Mesothelial cell of epicardium (in vitro differentiated cells): Measurements from ENCODE around the gene CDIP1. TPM values are rescaled to one million over a fixed set of nuclear protein-coding genes. Genes with fewer than 3 reads are reported as not detected.

Experiments
- DNase-seq, 2 experiments: peaks; one replicate each; pipeline ENCODE4 v3.0.0; 2021; ENCODE audit warnings: low spot score in 2 of 2; ENCODE audit not compliant: unreplicated experiment in 2 of 2
- H3K27ac Mint-ChIP-seq: 2 replicates; pipeline ENCODE4 v1.8.0; 2021; ENCODE audit warnings: mixed read lengths
- H3K27me3 Mint-ChIP-seq: 2 replicates; pipeline ENCODE4 v1.8.0; 2021; ENCODE audit warnings: low read depth, mixed read lengths
- H3K36me3 Mint-ChIP-seq: 2 replicates; pipeline ENCODE4 v1.8.0; 2021; ENCODE audit warnings: mixed read lengths
- H3K4me1 Mint-ChIP-seq: 2 replicates; pipeline ENCODE4 v1.8.0; 2021; ENCODE audit warnings: mixed read lengths
- H3K4me3 Mint-ChIP-seq: 2 replicates; pipeline ENCODE4 v1.8.0; 2021; ENCODE audit warnings: mild to moderate bottlenecking, moderate library complexity, mixed read lengths
- H3K9me3 Mint-ChIP-seq: 2 replicates; pipeline ENCODE4 v1.8.0; 2021; ENCODE audit warnings: mixed read lengths
- total RNA-seq: library from RNA; stranded (reverse); gene quantifications from 3 replicates; pipeline ENCODE4 v1.2.1, GENCODE V29; 2021
- TF ChIP-seq, protein P1 (sequence below): fragments of 200-600 bp; sonication (generic); IDR thresholded peaks from one replicate; pipeline ENCODE4 v1.5.0; 2021; ENCODE audit warnings: antibody characterized with exemption; ENCODE audit not compliant: unreplicated experiment

Gene CDIP1
- total RNA-seq, 1 donor from 2014 or later = 24.2 TPM

DNA sequence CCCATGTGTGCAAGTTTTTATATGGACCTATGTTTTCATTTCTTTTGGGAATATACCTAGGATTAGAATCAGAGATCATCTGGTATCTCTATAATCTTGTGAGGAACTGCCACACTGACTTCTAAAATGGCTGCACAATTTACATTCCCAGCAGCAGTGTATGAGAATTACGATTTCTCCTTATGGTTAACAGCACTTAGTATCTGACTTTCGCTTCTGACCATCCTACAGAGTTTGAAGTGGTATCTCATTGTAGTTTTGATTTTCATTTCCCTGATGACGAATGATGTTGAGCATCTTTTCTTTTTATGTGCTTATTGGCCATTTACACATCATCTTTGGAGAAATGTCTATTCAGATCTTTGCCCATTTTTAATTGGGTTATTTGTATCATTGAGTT is 27.6 kb upstream of the CDIP1 start:
- H3K4me3 Mint-ChIP-seq = no peak overlapping the region
- TF ChIP-seq, protein P1, sequence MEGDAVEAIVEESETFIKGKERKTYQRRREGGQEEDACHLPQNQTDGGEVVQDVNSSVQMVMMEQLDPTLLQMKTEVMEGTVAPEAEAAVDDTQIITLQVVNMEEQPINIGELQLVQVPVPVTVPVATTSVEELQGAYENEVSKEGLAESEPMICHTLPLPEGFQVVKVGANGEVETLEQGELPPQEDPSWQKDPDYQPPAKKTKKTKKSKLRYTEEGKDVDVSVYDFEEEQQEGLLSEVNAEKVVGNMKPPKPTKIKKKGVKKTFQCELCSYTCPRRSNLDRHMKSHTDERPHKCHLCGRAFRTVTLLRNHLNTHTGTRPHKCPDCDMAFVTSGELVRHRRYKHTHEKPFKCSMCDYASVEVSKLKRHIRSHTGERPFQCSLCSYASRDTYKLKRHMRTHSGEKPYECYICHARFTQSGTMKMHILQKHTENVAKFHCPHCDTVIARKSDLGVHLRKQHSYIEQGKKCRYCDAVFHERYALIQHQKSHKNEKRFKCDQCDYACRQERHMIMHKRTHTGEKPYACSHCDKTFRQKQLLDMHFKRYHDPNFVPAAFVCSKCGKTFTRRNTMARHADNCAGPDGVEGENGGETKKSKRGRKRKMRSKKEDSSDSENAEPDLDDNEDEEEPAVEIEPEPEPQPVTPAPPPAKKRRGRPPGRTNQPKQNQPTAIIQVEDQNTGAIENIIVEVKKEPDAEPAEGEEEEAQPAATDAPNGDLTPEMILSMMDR = no peak
- no peaks in the 10 kb centered on the region for H3K36me3 Mint-ChIP-seq
- peaks cover 9% of the 10 kb centered on the region for H3K27me3 Mint-ChIP-seq
- H3K27ac Mint-ChIP-seq = no peak overlapping the region
- no peaks in the 10 kb centered on the region for H3K4me1 Mint-ChIP-seq
- DNase-seq = no peak
- H3K9me3 Mint-ChIP-seq = no peaks in the 10 kb centered on the region

DNA sequence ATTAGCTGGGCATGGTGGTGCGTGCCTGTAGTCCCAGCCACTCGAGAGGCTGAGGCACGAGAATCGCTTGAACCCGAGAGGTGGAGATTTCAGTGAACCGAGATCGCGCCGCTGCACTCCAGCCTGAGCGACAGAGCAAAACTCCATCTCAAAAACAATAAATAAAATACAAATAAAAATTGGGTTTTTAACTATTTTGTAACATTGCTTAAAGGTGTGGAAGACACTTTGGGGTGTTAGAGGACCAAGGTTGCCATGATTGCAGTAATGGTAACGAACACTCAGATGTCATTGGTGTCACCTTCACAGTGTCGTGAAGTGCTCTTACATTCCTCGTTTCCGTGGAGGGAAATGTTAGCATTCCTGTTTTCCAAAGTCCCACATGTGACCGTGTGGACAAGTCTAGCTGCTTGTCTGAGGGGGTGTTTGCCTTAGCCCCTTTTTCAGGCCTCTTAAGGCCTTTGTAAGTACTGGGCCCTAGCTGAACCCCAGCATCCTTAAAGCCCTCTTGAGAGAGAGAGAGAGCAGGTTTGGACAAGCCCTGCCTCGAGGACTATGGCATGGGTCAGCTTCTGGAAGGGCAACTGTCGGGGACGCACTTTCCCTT is 26.2 kb upstream of the CDIP1 start:
- H3K27ac Mint-ChIP-seq = no peak overlapping the region
- no peaks in the 10 kb centered on the region for H3K36me3 Mint-ChIP-seq
- no peak overlapping the region for H3K4me3 Mint-ChIP-seq
- H3K9me3 Mint-ChIP-seq = no peaks in the 10 kb centered on the region
- TF ChIP-seq, protein P1 = no peak
- no peaks in the 10 kb centered on the region for H3K4me1 Mint-ChIP-seq
- no peak for DNase-seq
- H3K27me3 Mint-ChIP-seq = no peaks in the 10 kb centered on the region

DNA sequence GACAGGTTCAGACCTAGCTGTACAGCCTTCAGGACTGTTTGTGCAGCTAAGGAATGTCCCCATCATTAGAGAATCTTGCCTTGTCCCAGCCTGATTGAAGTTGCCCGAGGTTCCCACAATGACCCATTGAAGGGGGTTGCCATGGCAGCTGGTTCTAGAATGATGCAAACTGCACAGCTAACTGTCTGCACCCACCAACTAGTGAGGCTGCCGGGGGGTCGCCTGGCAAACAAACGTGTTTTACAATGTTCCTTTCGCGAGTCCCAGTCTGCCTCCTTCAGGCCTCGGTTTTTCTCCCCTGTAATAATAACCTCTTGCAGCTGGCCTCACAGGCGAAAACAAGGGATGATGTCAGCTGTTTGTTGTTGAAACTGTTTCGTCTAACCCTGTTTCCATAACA is 23.0 kb upstream of the CDIP1 start:
- Mint-ChIP-seq H3K27ac (no peak overlapping the region), H3K4me3 (no peak overlapping the region), H3K4me1 (no peaks in the 10 kb centered on the region), H3K27me3 (no peaks in the 10 kb centered on the region), H3K9me3 (no peaks in the 10 kb centered on the region), H3K36me3 (no peaks in the 10 kb centered on the region)
- DNase-seq = no peak
- TF ChIP-seq, protein P1 = no peak

DNA sequence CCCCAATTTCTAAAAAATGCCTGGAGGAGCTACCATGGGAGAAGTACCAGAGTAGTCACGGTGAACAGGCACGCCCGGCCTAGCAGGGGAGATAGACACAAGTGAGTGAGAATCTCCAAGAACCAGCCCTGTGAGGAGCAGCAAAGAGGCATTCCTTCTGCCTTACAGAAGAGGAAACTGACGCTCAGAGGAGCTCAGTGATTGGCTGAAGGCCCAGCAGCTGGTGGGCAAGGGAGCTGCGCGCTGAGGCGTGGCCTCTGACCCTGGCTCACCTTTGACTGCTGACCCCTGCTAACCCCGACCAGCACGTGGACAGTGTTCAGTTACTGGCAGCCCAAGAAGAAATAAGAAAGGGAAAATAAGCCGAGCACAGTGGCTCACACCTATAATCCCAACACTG is 19.4 kb upstream of the CDIP1 start:
- TF ChIP-seq, protein P1 = no peak
- H3K9me3 Mint-ChIP-seq = no peaks in the 10 kb centered on the region
- no peak for DNase-seq
- no peak overlapping the region for H3K4me3 Mint-ChIP-seq
- H3K4me1 Mint-ChIP-seq = no peaks in the 10 kb centered on the region
- H3K27ac Mint-ChIP-seq = no peak overlapping the region
- peaks cover 3% of the 10 kb centered on the region for H3K27me3 Mint-ChIP-seq
- no peaks in the 10 kb centered on the region for H3K36me3 Mint-ChIP-seq

DNA sequence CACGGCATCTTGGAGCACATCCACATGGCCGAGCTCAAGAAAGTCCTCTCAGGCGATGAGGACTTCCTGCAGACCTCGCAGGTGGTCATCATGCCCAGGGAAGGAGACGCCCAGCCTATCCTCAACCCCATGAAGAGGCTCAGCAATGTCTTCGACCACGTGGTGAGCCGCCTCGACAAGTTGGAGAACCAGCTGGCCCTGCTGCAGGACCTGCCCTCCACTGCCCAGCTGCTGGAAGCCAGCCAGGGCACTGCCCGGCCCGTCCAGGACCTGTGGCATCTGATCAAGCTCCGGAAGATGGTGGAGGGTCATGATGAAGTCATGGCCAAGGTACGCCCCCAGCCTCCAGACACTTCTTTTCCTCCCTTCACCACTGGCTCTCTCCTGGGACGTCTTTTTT is 18.0 kb upstream of the CDIP1 start:
- no peak for DNase-seq
- TF ChIP-seq, protein P1 = no peak
- H3K27me3 Mint-ChIP-seq = peaks cover 5% of the 10 kb centered on the region
- H3K36me3 Mint-ChIP-seq = no peaks in the 10 kb centered on the region
- H3K9me3 Mint-ChIP-seq = no peaks in the 10 kb centered on the region
- no peak overlapping the region for H3K27ac Mint-ChIP-seq
- H3K4me1 Mint-ChIP-seq = no peaks in the 10 kb centered on the region
- H3K4me3 Mint-ChIP-seq = no peak overlapping the region

DNA sequence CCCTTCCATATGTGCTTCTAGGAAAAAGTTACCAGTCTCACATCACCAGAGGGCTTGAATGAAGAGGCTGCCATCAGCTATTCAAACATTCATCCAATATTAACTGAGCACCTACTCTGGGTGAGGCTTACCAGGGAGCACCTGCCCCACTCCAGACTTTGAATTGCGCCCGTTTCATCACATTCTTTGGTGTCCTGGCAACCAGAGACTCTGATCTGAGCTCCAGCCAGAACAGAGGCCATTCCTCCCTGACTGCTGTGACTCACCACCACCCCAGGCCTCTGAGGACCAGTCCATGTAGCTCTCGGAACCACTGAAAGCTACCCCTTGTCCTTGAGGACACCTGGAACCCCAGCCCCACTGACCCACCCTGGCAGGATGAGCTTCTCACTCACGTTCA is 17.5 kb upstream of the CDIP1 start, which contains the start of gene C16orf96:
Gene C16orf96 (plus strand): TSS at position 229 of the 400 bp plus-strand sequence. CDS start 150 bp downstream, at position 379.
- no peak for DNase-seq
- H3K9me3 Mint-ChIP-seq = no peaks in the 10 kb centered on the region
- H3K4me3 Mint-ChIP-seq = no peak within 1 kb of the TSS
- no peak within 1 kb of the TSS for H3K27ac Mint-ChIP-seq
- TF ChIP-seq, protein P1 = no peak
- H3K4me1 Mint-ChIP-seq = no peaks in the 10 kb centered on the region
- no peaks in the 10 kb centered on the region for H3K36me3 Mint-ChIP-seq
- peaks cover 5% of the 10 kb centered on the region for H3K27me3 Mint-ChIP-seq
